Measurements from ENCODE around the gene FEM1A.
A peak's percentile ranks its signal among the peaks of the same experiment; 100 is the strongest.
"Not testable (repeated sequence)": the region's sequence is repeated elsewhere in the genome, so short reads cannot be mapped to it uniquely, and the experiment has no call there.

Gene FEM1A

GRCh38 chr19:4815426-4816201 is 24.1 kb downstream of the FEM1A start:
- DNase-seq = peak; percentile 73

DNA sequence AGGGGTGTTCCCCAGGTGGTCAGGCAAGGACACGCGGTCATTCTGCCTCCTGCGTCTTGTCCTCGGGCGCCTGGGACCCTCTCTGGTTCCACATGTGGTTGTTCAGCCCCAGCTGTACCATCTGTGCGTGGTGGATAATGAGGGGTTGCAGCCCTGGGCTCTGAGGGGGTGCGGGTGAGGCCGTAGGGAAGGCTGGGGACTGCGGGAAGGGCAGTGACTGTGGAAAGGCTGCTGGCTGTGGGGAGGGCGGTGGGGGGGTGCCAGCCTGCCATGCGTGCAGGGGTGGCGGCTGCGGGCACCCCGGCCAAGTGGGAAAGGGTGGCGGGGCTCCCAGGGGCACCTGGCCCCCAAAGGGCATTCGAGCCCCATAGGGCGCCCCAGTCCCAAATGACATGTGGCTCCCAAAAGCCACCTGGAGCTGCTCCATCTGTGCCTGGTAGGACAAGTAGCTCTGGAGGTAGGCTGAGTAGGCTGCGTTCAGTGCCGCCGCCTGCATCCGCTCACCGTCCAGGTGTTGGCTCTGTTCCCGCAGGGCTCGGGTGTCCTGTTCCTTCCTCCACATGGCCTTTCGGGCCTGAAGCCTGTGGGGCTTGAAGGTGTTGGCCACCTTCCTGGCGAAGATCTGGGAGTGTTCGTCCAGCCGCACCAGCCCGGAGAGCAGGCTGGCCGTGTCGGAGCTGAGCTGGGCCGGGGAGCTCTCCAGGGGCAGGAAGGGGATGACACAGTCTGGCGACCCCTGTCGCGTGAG is 24.8 kb downstream of the FEM1A start:
- DNase-seq = no peak

DNA sequence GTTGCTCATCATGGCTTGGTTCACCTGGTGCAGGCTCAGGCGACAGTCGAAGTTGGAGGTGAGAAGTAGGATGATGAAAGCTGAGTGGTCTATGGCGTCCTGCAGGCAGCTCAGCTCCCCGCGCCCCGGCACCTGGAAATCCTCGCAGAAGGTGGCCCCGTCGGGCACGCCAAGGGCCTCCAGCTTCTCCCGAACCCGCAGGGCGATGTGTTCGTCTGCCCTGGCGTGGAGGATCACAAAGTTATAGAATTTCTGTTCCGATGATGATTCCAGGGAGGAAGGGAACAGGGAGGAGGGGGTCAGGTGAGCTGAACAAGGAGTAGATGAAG is 25.4 kb downstream of the FEM1A start:
- no peak for DNase-seq

DNA sequence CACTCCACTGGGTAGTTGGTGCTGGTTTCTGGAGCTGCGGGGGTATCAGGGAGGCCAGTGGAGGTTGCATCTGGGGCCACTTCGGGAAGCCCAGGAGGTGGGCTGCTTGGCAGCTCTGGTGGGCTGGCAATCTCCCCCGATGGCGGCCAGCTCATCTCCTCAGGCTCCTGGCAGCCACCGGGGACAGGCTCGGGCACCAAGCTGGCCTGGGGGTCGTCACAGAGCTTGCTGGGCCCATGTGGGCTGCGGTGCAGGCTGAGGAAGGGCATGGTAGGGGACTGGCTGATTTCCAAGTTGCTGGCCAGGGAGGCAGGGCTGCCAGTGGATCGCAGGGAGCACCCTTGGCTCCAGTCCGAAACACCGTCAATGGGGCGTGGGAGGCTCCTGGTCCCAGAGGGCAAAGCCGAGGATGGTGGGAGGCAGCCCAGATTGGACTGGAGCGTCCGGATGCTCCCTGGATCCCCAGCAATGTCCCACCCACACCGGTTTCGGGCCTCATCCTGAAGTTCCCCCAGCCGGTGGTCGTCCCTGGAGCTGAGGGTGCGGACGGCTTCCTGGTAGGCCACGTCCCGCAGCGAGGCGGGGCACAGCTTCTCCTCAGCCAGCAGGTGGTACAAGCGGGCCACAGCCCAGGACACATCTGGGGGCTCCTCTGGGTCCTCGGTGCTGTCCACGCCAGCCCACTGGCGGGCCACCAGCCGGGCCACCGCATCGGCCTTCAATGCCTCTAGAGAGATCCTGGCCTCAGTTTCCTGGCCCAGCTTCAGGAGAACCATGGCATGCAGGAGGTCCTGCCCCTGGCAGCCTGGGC is 26.1 kb downstream of the FEM1A start:
- DNase-seq = no peak

DNA sequence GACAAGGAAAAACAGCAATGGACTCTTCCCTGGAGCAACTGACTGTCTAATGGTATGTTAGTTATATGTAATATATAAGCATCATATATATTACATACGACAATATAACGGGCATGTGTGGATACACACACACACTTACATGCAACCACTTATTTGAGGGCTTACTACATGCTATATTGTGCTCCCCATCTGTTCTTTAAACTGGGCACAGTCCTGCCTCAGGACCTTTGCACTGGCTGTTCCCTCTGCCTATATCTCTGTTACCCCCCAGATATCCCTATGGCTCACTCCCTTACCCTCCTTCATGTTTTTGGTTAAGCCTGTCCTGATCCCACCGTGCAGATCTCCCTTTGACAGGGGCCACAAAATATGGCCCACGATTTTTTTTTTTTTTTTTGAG is 29.7 kb downstream of the FEM1A start:
- DNase-seq = no peak

GRCh38 chr19:4822354-4822753 is 30.8 kb downstream of the FEM1A start:
- DNase-seq = not testable (repeated sequence)

DNA sequence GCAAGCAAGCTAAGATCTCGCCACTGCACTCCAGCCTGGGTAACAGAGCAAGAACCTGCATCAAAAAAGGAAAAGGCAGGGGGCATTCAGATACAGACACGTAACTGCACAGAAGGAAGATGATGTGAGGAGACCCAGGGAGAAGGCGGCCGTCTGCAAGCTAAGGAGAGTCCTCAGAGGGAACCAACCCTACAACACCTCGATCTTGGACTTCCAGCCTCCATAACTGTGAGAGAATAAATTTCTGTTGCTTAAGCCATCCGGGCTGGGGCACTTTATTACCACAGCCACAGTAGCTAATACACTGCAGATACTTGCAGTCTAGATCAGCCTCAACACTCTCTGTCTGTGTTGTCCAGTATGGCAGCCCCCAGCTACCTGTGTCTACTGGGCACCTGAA is 32.0 kb downstream of the FEM1A start:
- DNase-seq = no peak

DNA sequence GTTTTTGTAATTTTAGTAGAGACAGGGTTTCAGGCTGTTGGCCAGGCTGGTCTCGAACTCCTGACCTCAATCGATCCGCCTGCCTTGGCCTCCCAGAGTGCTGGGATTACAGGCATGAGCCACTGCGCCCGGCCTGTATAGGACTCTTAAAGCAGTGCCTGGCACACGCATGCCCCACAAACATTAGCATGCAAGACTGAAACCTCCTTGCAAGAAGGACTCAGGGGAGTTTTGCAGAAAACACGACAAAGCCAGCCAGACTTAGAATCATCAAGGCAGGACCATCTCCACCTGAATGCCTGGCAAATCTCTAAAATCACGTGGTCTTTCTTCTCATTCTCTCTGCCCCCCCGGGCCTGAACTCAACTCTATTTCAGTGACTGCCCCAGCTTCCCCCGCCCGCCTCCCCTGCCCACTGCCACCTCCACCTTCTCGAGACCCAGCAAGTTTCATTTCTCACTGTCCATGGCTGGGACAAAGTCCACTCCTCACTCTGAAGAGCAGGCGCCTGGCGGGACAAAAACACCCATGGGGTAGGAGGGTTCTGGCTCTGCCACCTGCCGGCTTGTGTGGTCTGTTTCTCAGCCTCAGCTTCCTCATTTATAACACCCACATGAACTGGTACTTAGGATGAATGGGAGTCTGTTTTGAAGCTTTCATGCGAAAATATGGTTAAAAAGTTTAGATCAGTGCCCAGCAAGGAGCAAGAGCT is 37.6 kb downstream of the FEM1A start:
- no peak for DNase-seq

GRCh38 chr19:4830332-4830731 is 38.8 kb downstream of the FEM1A start:
- no peak for DNase-seq

DNA sequence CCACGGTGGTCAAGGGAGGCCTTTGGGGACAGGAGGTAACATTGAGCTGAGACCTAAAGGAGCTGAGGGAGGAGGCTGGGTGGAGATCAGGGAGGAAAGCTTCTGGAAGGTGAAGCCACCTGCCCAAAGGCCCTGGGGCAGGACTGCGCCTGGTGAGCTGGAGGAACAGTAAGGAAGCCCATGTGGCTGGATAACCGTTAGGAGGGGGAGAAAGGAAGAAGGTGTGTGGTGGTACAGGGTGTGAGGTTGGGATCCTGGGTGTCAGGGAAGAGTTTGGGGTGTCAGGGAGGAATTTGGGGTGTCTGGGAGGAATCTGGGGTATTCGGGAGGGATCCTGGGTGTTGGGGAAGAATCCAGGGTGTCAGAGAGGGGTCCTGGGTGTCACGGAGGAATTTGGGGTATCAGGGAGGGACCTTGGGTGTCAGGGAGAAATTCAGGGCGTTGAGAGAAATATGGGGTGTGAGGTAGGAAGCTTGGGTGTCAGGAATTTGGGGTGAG is 39.3 kb downstream of the FEM1A start:
- no peak for DNase-seq

DNA sequence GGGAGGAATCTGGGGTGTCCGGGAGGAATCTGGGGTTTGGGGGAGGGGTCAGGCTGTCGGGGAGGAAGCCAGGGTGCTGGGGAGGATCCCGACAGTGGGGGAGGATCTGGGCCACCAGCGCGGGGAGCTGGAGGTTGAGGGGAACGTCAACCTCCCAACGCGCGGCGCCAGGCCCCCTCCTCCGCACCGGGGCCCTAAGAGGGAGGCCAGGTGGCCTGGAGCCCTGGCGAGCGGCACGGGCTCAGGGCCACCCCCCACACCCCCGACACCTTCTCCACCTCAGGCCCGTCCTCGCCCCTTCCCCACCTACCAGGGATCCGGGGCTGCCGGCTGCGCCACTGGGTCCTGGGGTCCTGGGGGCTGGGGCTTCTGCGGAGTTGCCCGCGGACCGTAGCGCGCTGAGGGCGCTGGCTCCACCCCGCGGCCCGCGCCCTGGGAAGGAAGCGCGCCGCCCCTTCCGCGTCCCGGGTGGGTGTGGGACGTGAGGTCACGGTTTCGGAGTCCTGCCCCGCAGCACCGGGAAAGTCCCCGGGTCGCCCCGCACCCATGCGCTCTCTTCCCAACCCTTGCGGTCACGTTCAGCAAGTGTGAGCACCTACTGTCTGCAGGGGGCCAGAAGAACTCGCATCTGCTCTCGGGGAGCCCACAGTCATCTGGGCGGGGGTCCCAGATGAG is 39.9 kb downstream of the FEM1A start, which contains the start of gene TICAM1:
TICAM1 (minus strand) TSS at position 409 of the 675 bp plus-strand sequence. CDS start 13,335 bp downstream, outside the sequence.
- DNase-seq = peak; percentile 70

DNA sequence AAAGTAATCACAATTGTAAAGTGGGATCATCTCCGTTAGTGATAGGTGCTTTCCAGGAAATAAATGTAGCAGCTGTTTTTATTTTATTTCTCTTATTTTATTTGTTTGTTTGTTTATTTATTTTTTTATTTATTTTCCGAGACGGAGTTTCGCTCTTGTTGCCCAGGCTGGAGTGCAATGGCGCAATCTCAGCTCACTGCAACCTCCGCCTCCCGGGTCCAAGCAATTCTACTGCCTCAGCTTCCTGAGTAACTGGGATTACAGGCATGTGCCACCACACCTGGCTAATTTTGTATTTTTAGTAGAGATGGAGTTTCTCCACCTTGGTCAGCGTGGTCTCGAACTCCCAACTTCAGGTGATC is 40.4 kb downstream of the FEM1A start:
- DNase-seq = not testable (repeated sequence)

GRCh38 chr19:4832776-4833175 is 41.2 kb downstream of the FEM1A start:
- no peak for DNase-seq

DNA sequence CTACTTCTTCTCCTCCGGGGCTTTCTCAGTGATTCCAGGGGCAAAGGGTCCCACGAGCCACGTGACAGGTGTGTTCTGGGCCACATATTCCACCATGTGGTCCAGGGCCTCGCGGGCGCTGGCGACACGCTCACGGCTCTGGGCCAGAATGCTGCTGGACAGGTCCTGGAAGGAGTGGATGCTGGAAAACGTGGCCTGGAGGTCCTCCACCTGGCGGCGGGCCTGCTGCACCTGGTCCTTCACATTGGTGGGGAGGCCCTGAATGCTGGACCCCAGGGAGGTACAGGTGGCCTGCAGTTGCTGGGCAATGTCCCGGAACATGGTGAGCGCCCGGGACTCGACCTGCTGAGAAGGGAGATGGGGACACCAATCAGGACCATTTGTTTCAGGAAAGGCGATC is 47.7 kb downstream of the FEM1A start:
- DNase-seq = no peak

DNA sequence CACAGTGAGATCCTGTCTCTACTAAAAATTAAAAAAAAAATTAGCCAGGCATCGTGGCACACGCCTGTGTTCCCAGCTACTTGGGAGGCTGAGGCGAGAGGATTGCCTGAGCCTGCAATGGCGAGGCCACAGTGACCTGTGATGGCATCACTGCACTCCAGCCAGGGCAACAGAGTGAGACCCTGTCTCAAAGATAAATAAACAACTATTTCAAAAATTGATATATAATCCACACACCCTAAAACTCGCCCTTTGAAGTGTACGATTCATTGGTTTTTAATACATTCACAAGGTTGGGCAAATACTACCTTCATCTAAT is 52.1 kb downstream of the FEM1A start:
- no peak for DNase-seq

- no peak for DNase-seq
These were observed 53.0 kb downstream of the FEM1A start for GRCh38 chr19:4844348-4845179.

DNA sequence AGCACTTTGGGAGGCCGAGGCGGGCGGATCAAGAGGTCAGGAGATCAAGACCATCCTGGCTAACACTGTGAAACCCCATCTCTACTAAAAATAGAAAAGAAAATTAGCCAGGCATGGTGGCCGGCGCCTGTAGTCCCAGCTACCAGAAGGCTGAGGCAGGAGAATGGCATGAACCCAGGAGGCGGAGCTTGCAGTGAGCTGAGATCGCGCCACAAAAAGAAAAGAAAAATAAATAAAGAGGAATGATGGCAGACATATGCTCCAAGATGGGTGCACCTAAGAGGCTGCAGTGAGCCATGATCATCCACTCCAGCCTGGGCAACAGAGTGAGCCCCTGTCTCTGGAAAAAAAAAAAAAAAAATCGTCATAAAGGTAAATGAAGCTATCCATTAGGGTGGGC is 54.4 kb downstream of the FEM1A start:
- not testable (repeated sequence) for DNase-seq

DNA sequence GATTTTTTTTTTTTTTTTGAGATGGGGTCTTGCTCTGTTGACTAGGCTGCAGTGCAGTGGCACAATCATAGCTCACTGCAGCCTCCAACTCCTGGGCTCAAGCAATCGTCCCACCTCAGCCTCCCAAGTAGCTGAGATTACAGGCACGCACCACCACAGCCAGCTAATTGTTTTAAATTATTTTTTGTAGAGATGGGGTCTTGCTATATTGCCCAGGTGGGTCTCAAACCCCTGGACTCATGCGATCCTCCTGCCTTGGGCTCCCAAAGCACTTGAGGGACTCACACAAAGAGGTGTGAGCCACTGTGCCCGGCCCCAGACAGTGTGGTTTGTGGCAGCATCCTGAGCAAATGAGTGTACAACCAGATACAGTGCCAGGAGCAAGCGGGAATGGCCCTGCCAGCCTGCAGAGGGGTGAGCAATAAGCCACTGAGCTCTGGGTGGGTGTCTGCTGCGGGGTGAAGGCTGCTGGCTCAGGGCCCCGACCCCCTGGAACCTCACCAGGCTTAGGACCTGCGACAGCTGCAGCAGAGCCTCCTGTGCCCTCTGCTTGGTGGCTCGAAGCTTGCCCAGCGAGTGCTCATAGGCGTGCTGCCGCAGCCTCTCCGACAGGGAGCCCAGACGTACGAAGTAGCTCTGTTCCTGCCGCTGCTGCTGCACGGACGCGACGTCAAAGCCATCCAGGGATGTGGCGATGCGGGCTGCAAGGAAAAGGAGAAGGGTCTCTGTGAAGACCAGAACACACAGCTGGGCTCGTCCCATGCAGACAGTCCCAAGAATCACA is 55.8 kb downstream of the FEM1A start:
- DNase-seq = no peak

- DNase-seq = no peak
These were observed 57.5 kb downstream of the FEM1A start for GRCh38 chr19:4849019-4849418.

All from effector CD4-positive, alpha-beta T cell (primary cell).